Neural cell (in vitro differentiated cells): ENCODE data around the gene C1QTNF9. TPM values are rescaled to one million over a fixed set of nuclear protein-coding genes. Genes with fewer than 3 reads are reported as not detected.

ENCODE experiments used
- H2AFZ ChIP-seq: fragments of 200-600, 300-800 bp; sonication (generic), shearing (Covaris generic); 2 replicates; pipeline ENCODE4 v1.6.0; 2014; ENCODE audit warnings: low read depth, mild to moderate bottlenecking, antibody characterized with exemption, low read length, moderate library complexity
- H3F3A ChIP-seq: fragments of 200-600 bp; shearing (Covaris generic); 2 replicates; pipeline ENCODE4 v1.6.1; 2016; ENCODE audit warnings: mild to moderate bottlenecking, moderate library complexity, mixed read lengths, antibody characterized with exemption, low read length; ENCODE audit not compliant: insufficient read depth, poor library complexity, severe bottlenecking
- H3K27ac ChIP-seq: fragments of 200-600, 300-800 bp; sonication (generic), shearing (Covaris generic); 2 replicates; pipeline ENCODE4 v1.5.1; 2014; ENCODE audit warnings: mild to moderate bottlenecking, low read length, moderate library complexity
- H3K27me3 ChIP-seq: fragments of 300-800, 200-600 bp; sonication (generic), shearing (Covaris generic); 2 replicates; pipeline ENCODE4 v1.6.0; 2014; ENCODE audit warnings: mild to moderate bottlenecking, low read depth, low read length, moderate library complexity; ENCODE audit not compliant: insufficient read depth
- H3K36me3 ChIP-seq: fragments of 300-800, 200-600 bp; sonication (generic), shearing (Covaris generic); 2 replicates; pipeline ENCODE4 v1.5.1; 2014; ENCODE audit warnings: mild to moderate bottlenecking, antibody characterized with exemption, low read length, moderate library complexity; ENCODE audit not compliant: insufficient read depth
- H3K4me2 ChIP-seq: fragments of 300-800, 200-600 bp; sonication (generic), shearing (Covaris generic); 2 replicates; pipeline ENCODE4 v1.6.0; 2014; ENCODE audit warnings: mild to moderate bottlenecking, low read length
- H3K4me3 ChIP-seq: fragments of 300-800, 200-600 bp; sonication (generic), shearing (Covaris generic); 2 replicates; pipeline ENCODE4 v1.5.1; 2014; ENCODE audit warnings: mild to moderate bottlenecking, low read length, moderate library complexity
- H3K79me2 ChIP-seq: fragments of 200-600 bp; shearing (Covaris generic); replicated peaks from 2 replicates; pipeline ENCODE4 v1.6.0; 2014; ENCODE audit warnings: mild to moderate bottlenecking, low read length, moderate library complexity; ENCODE audit not compliant: insufficient read depth
- H3K9ac ChIP-seq: fragments of 300-800, 200-600 bp; sonication (generic), shearing (Covaris generic); 2 replicates; pipeline ENCODE4 v1.6.1; 2016; ENCODE audit warnings: mild to moderate bottlenecking, low read length, mixed read lengths
- H3K9me2 ChIP-seq: fragments of 200-600 bp; shearing (Covaris generic); 2 replicates; pipeline ENCODE4 v1.6.1; 2016; ENCODE audit warnings: mild to moderate bottlenecking, low read length, mixed read lengths; ENCODE audit not compliant: insufficient read depth
- H3K9me3 ChIP-seq: fragments of 200-600, 300-800 bp; sonication (generic), shearing (Covaris generic); 2 replicates; pipeline ENCODE4 v1.6.1; 2016; ENCODE audit warnings: mild to moderate bottlenecking, mixed run types, low read length, moderate library complexity, mixed read lengths
- H4K20me1 ChIP-seq: fragments of 200-600 bp; shearing (Covaris generic); 2 replicates; pipeline ENCODE4 v1.6.1; 2016; ENCODE audit warnings: mild to moderate bottlenecking, mixed run types; ENCODE audit not compliant: insufficient read depth
- CTCF ChIP-seq: fragments of 450-650 bp; IDR thresholded peaks from 2 replicates; pipeline ENCODE4 v1.5.1; 2014; ENCODE audit warnings: antibody characterized with exemption, mild to moderate bottlenecking, moderate library complexity; ENCODE audit not compliant: poor library complexity, severe bottlenecking
- EP300 ChIP-seq: fragments of 450-650 bp; conservative IDR thresholded peaks from 2 replicates; pipeline ENCODE4 v1.6.1; 2014; ENCODE audit warnings: antibody characterized with exemption, mild to moderate bottlenecking, moderate library complexity; ENCODE audit not compliant: poor library complexity, severe bottlenecking
- EZH2 ChIP-seq: fragments of 200-600, 300-800 bp; shearing (Covaris generic), sonication (generic); IDR thresholded peaks from 2 replicates; pipeline ENCODE4 v1.6.1; 2014; ENCODE audit warnings: antibody characterized with exemption, low read length, borderline replicate concordance, mild to moderate bottlenecking; ENCODE audit not compliant: insufficient read depth, poor library complexity, severe bottlenecking
- MXI1 ChIP-seq: fragments of 450-650 bp; conservative IDR thresholded peaks from 2 replicates; pipeline ENCODE4 v1.6.1; 2014; ENCODE audit warnings: antibody characterized with exemption, mild to moderate bottlenecking; ENCODE audit not compliant: poor library complexity, severe bottlenecking
- POLR2AphosphoS5 ChIP-seq: IDR thresholded peaks from 2 replicates; pipeline ENCODE4 v1.6.1; 2012
- RAD21 ChIP-seq: fragments of 450-650 bp; conservative IDR thresholded peaks from 2 replicates; pipeline ENCODE4 v1.6.1; 2014; ENCODE audit warnings: antibody characterized with exemption, mild to moderate bottlenecking, moderate library complexity
- SMC3 ChIP-seq: fragments of 450-650 bp; conservative IDR thresholded peaks from 2 replicates; pipeline ENCODE4 v1.6.1; 2014; ENCODE audit warnings: antibody characterized with exemption, mild to moderate bottlenecking, moderate library complexity; ENCODE audit not compliant: poor library complexity
- TAF1 ChIP-seq: IDR thresholded peaks from 2 replicates; pipeline ENCODE4 v1.6.1; 2012; ENCODE audit warnings: low read depth
- polyA plus RNA-seq: library from polyadenylated mRNA; depleted of rRNA; stranded (reverse); fragments of >200 nt; gene quantifications from 2 replicates; pipeline ENCODE4 v1.2.3, GENCODE V29; 2014
- TF ChIP-seq, protein P1 (sequence below): IDR thresholded peaks from 2 replicates; pipeline ENCODE4 v1.6.1; 2012; ENCODE audit warnings: borderline replicate concordance

The C1QTNF9 gene
- polyA plus RNA-seq, 1 donor from 2014 or later: not detected

DNA sequence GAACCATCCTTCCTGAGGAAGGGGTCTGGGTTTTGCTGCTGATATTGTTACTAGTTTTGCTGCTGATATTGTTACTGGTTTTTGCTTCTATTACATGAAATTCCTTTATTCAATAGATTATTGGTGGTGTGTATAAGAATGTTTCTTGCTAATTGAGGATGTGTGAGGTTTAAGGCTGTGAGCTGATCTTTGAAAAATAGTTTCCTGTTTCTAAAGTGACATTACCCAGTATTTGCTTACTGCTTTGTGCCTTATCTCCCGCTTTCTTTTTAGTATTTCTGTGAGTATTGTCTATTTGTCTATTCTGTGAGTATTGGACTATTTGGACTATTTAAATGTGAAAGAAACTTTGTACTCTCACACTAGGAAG lies 38.2 kb upstream of the C1QTNF9 start:
- Histone ChIP-seq H2AFZ (no peak overlapping the region), H3K79me2 (no peaks in the 10 kb centered on the region), H3K27ac (no peak overlapping the region), H3K36me3 (no peaks in the 10 kb centered on the region), H3K9me3 (no peaks in the 10 kb centered on the region), H3K9me2 (no peaks in the 10 kb centered on the region), H3K27me3 (no peaks in the 10 kb centered on the region), H3F3A (no peaks in the 10 kb centered on the region), H3K4me3 (no peak overlapping the region), H3K9ac (no peak overlapping the region), H3K4me2 (no peak overlapping the region), H4K20me1 (no peaks in the 10 kb centered on the region)
- no peak for TF ChIP-seq EZH2

GRCh38 chr13:24271601-24272451 lies 37.6 kb upstream of the C1QTNF9 start:
- Histone ChIP-seq H3K79me2 (no peaks in the 10 kb centered on the region), H2AFZ (no peak overlapping the region), H3K4me2 (no peak overlapping the region), H3K36me3 (no peaks in the 10 kb centered on the region), H4K20me1 (no peaks in the 10 kb centered on the region), H3K9ac (no peak overlapping the region), H3K27ac (no peak overlapping the region), H3K27me3 (no peaks in the 10 kb centered on the region), H3K9me3 (no peaks in the 10 kb centered on the region), H3K9me2 (no peaks in the 10 kb centered on the region), H3K4me3 (no peak overlapping the region), H3F3A (no peaks in the 10 kb centered on the region)
- TF ChIP-seq POLR2AphosphoS5 (no peak), EZH2 (no peak), CTCF (no peak), MXI1 (no peak), TAF1 (no peak), EP300 (no peak), RAD21 (no peak), SMC3 (no peak)
- TF ChIP-seq, protein P1, sequence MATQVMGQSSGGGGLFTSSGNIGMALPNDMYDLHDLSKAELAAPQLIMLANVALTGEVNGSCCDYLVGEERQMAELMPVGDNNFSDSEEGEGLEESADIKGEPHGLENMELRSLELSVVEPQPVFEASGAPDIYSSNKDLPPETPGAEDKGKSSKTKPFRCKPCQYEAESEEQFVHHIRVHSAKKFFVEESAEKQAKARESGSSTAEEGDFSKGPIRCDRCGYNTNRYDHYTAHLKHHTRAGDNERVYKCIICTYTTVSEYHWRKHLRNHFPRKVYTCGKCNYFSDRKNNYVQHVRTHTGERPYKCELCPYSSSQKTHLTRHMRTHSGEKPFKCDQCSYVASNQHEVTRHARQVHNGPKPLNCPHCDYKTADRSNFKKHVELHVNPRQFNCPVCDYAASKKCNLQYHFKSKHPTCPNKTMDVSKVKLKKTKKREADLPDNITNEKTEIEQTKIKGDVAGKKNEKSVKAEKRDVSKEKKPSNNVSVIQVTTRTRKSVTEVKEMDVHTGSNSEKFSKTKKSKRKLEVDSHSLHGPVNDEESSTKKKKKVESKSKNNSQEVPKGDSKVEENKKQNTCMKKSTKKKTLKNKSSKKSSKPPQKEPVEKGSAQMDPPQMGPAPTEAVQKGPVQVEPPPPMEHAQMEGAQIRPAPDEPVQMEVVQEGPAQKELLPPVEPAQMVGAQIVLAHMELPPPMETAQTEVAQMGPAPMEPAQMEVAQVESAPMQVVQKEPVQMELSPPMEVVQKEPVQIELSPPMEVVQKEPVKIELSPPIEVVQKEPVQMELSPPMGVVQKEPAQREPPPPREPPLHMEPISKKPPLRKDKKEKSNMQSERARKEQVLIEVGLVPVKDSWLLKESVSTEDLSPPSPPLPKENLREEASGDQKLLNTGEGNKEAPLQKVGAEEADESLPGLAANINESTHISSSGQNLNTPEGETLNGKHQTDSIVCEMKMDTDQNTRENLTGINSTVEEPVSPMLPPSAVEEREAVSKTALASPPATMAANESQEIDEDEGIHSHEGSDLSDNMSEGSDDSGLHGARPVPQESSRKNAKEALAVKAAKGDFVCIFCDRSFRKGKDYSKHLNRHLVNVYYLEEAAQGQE: no peak
